MM.1S (cell line): Measurements from ENCODE around the gene CHST3.

ENCODE experiments used
- DNase-seq: peaks from one replicate; pipeline ENCODE4 v3.0.0-alpha.2; 2015
- H2AFZ ChIP-seq: fragments of 300-600 bp; sonication (generic); 2 replicates; pipeline ENCODE4 v1.6.0; 2016; ENCODE audit warnings: antibody characterized with exemption, low read length
- H3F3A ChIP-seq: fragments of 300-600 bp; sonication (generic); 2 replicates; pipeline ENCODE4 v1.6.1; 2016; ENCODE audit warnings: mild to moderate bottlenecking, antibody characterized with exemption, low read length, moderate library complexity, mixed read lengths; ENCODE audit not compliant: insufficient read depth
- H3K27ac ChIP-seq: fragments of 300-600 bp; sonication (generic); 2 replicates; pipeline ENCODE4 v1.5.1; 2016; ENCODE audit warnings: mild to moderate bottlenecking, low read length
- H3K27me3 ChIP-seq: fragments of 300-600 bp; sonication (generic); replicated peaks from 2 replicates; pipeline ENCODE4 v1.6.0; 2016; ENCODE audit warnings: low read length; ENCODE audit not compliant: insufficient read depth
- H3K36me3 ChIP-seq: fragments of 300-600 bp; sonication (generic); replicated peaks from 2 replicates; pipeline ENCODE4 v1.6.1; 2016; ENCODE audit warnings: mild to moderate bottlenecking, low read length, mixed read lengths; ENCODE audit not compliant: insufficient read depth
- H3K4me1 ChIP-seq: fragments of 300-600 bp; sonication (generic); 2 replicates; pipeline ENCODE4 v1.6.1; 2016; ENCODE audit warnings: low read length, mixed read lengths
- H3K4me2 ChIP-seq: fragments of 300-600 bp; sonication (generic); 2 replicates; pipeline ENCODE4 v1.6.0; 2016; ENCODE audit warnings: low read depth, low read length
- H3K4me3 ChIP-seq: fragments of 300-600 bp; sonication (generic); 2 replicates; pipeline ENCODE4 v1.5.1; 2016; ENCODE audit warnings: low read length, mixed read lengths
- H3K79me2 ChIP-seq: fragments of 300-600 bp; sonication (generic); 2 replicates; pipeline ENCODE4 v1.6.1; 2016; ENCODE audit warnings: mixed run types, low read length, mixed read lengths
- H3K9ac ChIP-seq: fragments of 300-600 bp; sonication (generic); 2 replicates; pipeline ENCODE4 v1.6.1; 2016; ENCODE audit warnings: low read length, mixed read lengths
- H3K9me2 ChIP-seq: fragments of 300-600 bp; sonication (generic); replicated peaks from 2 replicates; pipeline ENCODE4 v1.6.1; 2016; ENCODE audit warnings: mild to moderate bottlenecking, low read length, mixed read lengths; ENCODE audit not compliant: insufficient read depth
- H3K9me3 ChIP-seq: fragments of 300-600 bp; sonication (generic); replicated peaks from 2 replicates; pipeline ENCODE4 v1.6.1; 2016; ENCODE audit warnings: mild to moderate bottlenecking, low read length, mixed read lengths; ENCODE audit not compliant: insufficient read depth
- H4K20me1 ChIP-seq: fragments of 300-600 bp; sonication (generic); 2 replicates; pipeline ENCODE4 v1.6.1; 2016; ENCODE audit warnings: mild to moderate bottlenecking, low read length, moderate library complexity, mixed read lengths; ENCODE audit not compliant: insufficient read depth
- CTCF ChIP-seq: fragments of 300-600 bp; sonication (generic); IDR thresholded peaks from 2 replicates; pipeline ENCODE4 v1.5.1; 2016; ENCODE audit warnings: antibody characterized with exemption, low read length, mixed read lengths
- EZH2 ChIP-seq: fragments of 300-600 bp; sonication (generic); optimal IDR thresholded peaks from 2 replicates; pipeline ENCODE3; 2017; ENCODE audit warnings: low read depth, mild to moderate bottlenecking, antibody characterized with exemption, low read length, mixed read lengths
- EZH2phosphoT487 ChIP-seq: fragments of 300-600 bp; sonication (generic); IDR thresholded peaks from 2 replicates; pipeline ENCODE4 v1.6.1; 2018; ENCODE audit warnings: antibody characterized with exemption, low read length

The CHST3 gene

GRCh38 chr10:71963351-71964097, 671 bp upstream of the CHST3 start:
- no peak overlapping the region for H2AFZ ChIP-seq
- peak overlapping the region; percentile 32; the same call in 1 of the 2 replicates for H3K4me2 ChIP-seq
- no peaks in the 10 kb centered on the region for H3K36me3 ChIP-seq
- H3K4me3 ChIP-seq, result no peak overlapping the region
- H3K9ac ChIP-seq, result no peak overlapping the region
- no peaks in the 10 kb centered on the region for H3K79me2 ChIP-seq
- H3F3A ChIP-seq, result no peaks in the 10 kb centered on the region
- H3K27ac ChIP-seq, result no peak overlapping the region
- no peaks in the 10 kb centered on the region for H3K9me3 ChIP-seq
- peaks cover 30% of the 10 kb centered on the region for H3K27me3 ChIP-seq
- H3K9me2 ChIP-seq, result no peaks in the 10 kb centered on the region
- no peaks in the 10 kb centered on the region for H3K4me1 ChIP-seq
- TF ChIP-seq CTCF (no peak), EZH2phosphoT487 (no peak), EZH2 (no peak)
- no peak for DNase-seq
- H4K20me1 ChIP-seq, result no peaks in the 10 kb centered on the region

- no peak for DNase-seq
- no peak overlapping the region for H3K4me3 ChIP-seq
Observed at GRCh38 chr10:71964743-71965515, 734 bp downstream of the CHST3 start.

GRCh38 chr10:71965623-71966022, 1.4 kb downstream of the CHST3 start:
- H3K79me2 ChIP-seq, result no peaks in the 10 kb centered on the region
- no peaks in the 10 kb centered on the region for H3F3A ChIP-seq
- H3K4me2 ChIP-seq, result no peak overlapping the region
- no peak overlapping the region for H2AFZ ChIP-seq
- H3K9me3 ChIP-seq, result no peaks in the 10 kb centered on the region
- no peak overlapping the region for H3K9ac ChIP-seq
- no peaks in the 10 kb centered on the region for H3K36me3 ChIP-seq
- no peaks in the 10 kb centered on the region for H4K20me1 ChIP-seq
- H3K27ac ChIP-seq, result no peak overlapping the region
- no peak for DNase-seq
- no peaks in the 10 kb centered on the region for H3K4me1 ChIP-seq
- H3K9me2 ChIP-seq, result no peaks in the 10 kb centered on the region
- TF ChIP-seq EZH2, result no peak
- no peak for TF ChIP-seq CTCF
- no peak for TF ChIP-seq EZH2phosphoT487
- peaks cover 26% of the 10 kb centered on the region for H3K27me3 ChIP-seq
- H3K4me3 ChIP-seq, result no peak overlapping the region

More at GRCh38 chr10:71964743-71965515, 734 bp downstream of the CHST3 start:
- Histone ChIP-seq H3K9me3 (no peaks in the 10 kb centered on the region), H3K4me1 (no peaks in the 10 kb centered on the region), H3K9me2 (no peaks in the 10 kb centered on the region), H3K27ac (no peak overlapping the region), H3K79me2 (no peaks in the 10 kb centered on the region), H3K27me3 (peaks cover 28% of the 10 kb centered on the region), H3K4me2 (no peak overlapping the region), H2AFZ (no peak overlapping the region), H3F3A (no peaks in the 10 kb centered on the region), H4K20me1 (no peaks in the 10 kb centered on the region), H3K36me3 (no peaks in the 10 kb centered on the region), H3K9ac (no peak overlapping the region)
- TF ChIP-seq CTCF (no peak), EZH2 (no peak), EZH2phosphoT487 (no peak)
